NCI-H2107 treated with DMSO at 0.1 percent for 48 hours (cell line): Measurements from ENCODE around the gene MGAT3.
A peak's percentile ranks its signal among the peaks of the same experiment; 100 is the strongest.
"Not testable (repeated sequence)": the region's sequence is repeated elsewhere in the genome, so short reads cannot be mapped to it uniquely, and the experiment has no call there.

Experiments
- DNase-seq: peaks from one replicate; lab custom pipeline; 2025; ENCODE audit not compliant: unreplicated experiment; lab: John Stamatoyannopoulos, UW

The MGAT3 gene

DNA sequence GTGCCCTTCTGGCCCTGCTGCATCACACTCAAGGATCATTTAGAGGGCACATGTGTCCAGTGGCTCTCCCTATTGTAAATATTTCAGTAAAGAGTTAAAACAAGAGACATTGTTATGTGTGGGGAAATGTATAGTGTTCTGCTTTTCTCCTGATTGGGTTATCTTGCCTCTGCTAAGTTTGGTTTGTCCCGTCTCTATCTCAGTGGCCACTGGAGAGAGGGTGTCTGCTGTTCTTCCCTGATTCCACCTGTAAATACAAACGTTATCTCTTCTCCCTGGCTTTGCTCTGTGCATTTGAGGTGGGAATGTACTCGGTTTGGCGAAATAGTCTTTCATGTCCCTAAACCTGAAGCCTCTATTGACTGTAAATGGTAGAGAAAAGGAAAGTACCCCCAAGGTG is 51.6 kb downstream of the MGAT3 start:
- DNase-seq = no peak

DNA sequence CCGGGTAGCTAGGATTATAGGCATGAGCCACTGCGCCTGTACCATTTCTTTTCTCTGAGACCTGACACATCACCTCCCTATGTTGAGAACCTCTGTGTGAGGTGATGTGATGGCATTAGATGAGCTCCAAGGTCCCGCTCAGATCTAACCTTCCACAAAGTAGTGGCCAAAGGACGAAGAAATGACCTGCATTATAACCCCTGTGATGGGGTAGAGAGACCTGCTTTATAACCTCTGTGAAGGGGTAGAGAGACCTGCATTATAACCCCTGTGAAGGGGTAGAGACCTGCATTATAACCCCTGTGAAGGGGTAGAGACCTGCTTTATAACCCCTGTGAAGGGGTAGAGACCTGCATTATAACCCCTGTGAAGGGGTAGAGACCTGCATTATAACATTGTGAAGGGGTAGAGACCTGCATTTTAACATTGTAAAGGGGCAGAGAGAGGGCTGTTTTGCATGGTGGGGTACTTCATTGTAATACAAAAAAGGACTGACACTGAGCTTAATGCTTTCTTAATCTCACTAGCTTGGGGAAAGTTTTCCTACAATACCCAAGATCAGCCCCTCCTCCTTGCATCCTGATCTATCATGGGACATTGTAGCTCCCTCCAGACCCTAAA is 53.8 kb downstream of the MGAT3 start:
- no peak for DNase-seq

- DNase-seq = no peak
Measured at GRCh38 chr22:39511226-39511625, 54.4 kb downstream of the MGAT3 start.

DNA sequence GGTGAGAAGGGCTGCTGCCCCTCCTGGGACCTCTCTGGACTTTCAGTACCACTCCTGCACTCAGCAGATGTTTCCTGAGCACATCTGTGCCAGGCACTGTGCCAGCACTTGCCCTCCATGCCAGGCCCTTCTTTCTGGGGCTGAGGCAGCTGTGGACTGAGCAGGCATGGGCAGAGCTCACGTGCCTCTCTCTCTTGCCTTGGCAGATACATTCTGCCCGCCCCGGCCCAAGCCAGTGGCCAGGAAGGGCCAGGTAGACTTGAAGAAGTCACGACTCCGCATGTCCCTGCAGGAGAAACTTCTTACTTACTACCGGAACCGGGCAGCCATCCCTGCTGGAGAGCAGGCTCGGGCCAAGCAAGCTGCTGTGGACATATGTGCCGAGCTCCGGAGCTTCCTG is 55.2 kb downstream of the MGAT3 start:
- DNase-seq = no peak

GRCh38 chr22:39513791-39514190 is 57.0 kb downstream of the MGAT3 start:
- DNase-seq = no peak

GRCh38 chr22:39514373-39514973 is 57.7 kb downstream of the MGAT3 start:
- DNase-seq = no peak

DNA sequence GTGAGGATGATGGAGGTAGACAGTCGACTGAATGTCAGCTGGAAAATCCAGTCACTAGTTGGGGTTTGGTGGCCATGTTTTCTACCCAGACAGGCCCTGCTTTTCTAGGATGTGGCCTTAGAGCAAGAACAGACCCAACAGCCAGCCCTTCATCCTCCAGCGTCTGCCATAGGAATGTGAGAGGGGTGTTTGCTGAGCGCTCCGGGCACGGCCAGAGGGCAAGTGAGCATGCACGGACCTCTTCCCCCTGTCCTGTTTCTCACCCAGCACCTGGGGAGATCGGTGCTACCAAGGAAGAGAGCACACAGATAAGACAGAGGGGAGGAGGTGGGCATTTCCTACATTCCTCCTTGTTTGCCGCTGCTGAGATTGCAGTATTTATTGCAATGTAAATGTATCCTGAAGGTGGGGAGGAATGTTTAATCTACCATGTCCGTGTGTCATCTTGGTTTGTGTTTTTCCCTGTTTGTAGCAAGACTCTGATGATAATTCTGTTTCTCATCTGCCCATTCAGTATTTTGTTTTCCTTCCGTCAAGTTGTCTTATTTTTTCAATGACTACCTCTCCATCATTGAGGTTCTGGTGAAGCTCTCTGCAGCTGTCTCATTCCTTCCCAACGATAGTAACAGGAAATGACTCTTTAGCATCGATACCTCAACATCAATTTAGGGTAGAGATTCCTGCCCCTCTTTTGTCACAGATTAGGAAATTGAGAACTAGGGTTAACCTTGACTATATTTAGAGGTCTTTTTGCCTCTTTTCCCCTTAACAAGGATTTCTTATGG is 58.6 kb downstream of the MGAT3 start:
- no peak for DNase-seq

DNA sequence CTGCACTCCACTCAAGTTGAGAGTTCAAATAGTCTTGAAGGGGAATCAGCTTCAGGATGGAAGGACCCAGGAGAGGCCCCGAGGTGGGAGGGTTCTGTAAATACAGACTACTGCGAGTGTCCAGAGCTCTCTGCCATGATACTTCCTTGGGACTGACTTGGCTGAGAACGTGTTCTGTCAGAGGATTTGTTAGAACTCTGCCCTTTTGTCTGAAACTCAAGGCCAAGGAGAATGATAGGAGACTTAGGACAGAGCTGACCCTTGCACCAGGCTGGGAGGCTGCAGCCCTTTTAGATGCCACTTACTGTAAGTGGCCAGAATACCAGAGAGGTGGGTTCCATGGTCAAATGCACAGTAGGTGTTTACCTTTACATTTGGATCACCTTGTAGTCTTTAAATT is 60.7 kb downstream of the MGAT3 start:
- no peak for DNase-seq

DNA sequence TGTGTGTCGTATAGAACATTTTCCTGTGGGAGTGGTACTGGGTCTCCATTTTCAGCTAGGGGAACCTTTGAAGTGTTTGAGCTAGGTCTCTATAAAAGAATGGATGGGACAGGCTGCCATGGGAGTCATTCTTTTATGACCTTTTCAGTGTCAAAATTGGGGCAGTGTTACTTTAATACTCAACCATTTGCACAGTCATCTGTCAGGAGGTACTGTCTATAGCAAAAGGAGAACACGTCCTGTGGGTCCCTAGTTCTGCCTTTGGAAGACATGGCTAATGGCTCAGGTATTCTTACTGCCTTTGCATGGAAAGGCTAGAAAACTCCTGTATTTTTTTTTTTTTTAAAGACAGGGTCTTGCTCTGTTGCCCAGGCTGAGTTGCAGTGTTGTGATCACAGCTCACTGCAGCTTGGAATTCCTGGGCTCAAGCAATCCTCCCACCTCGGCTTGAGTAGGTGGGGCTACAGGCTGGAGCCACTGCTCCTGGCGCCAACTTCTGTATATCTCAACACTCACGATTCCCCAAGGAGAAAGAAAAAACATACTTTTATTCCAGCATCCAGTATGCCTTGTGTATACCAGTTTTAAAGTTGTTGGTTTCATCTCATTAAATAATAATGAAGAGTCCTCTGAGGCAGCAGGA is 61.5 kb downstream of the MGAT3 start:
- no peak for DNase-seq

- DNase-seq = no peak
Measured at GRCh38 chr22:39518996-39519680, 62.3 kb downstream of the MGAT3 start.

GRCh38 chr22:39519681-39520225 is 62.9 kb downstream of the MGAT3 start:
- peak; percentile 89 for DNase-seq

GRCh38 chr22:39520226-39521105 is 63.7 kb downstream of the MGAT3 start, which contains the start of gene ATF4:
ATF4 (plus strand) TSS chr22:39520562; CDS start chr22:39521446, 884 bp downstream.
- DNase-seq = no peak

DNA sequence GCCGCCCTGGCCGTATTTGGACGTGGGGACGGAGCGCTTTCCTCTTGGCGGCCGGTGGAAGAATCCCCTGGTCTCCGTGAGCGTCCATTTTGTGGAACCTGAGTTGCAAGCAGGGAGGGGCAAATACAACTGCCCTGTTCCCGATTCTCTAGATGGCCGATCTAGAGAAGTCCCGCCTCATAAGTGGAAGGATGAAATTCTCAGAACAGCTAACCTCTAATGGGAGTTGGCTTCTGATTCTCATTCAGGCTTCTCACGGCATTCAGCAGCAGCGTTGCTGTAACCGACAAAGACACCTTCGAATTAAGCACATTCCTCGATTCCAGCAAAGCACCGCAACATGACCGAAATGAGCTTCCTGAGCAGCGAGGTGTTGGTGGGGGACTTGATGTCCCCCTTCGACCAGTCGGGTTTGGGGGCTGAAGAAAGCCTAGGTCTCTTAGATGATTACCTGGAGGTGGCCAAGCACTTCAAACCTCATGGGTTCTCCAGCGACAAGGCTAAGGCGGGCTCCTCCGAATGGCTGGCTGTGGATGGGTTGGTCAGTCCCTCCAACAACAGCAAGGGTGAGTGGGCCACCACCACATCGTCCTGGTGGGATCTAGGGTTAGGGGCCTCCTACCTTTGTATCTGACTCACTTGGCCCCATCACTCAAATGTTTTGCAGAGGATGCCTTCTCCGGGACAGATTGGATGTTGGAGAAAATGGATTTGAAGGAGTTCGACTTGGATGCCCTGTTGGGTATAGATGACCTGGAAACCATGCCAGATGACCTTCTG is 64.5 kb downstream of the MGAT3 start:
- DNase-seq = not testable (repeated sequence)

DNA sequence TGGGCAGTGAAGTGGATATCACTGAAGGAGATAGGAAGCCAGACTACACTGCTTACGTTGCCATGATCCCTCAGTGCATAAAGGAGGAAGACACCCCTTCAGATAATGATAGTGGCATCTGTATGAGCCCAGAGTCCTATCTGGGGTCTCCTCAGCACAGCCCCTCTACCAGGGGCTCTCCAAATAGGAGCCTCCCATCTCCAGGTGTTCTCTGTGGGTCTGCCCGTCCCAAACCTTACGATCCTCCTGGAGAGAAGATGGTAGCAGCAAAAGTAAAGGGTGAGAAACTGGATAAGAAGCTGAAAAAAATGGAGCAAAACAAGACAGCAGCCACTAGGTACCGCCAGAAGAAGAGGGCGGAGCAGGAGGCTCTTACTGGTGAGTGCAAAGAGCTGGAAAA is 65.3 kb downstream of the MGAT3 start:
- not testable (repeated sequence) for DNase-seq

DNA sequence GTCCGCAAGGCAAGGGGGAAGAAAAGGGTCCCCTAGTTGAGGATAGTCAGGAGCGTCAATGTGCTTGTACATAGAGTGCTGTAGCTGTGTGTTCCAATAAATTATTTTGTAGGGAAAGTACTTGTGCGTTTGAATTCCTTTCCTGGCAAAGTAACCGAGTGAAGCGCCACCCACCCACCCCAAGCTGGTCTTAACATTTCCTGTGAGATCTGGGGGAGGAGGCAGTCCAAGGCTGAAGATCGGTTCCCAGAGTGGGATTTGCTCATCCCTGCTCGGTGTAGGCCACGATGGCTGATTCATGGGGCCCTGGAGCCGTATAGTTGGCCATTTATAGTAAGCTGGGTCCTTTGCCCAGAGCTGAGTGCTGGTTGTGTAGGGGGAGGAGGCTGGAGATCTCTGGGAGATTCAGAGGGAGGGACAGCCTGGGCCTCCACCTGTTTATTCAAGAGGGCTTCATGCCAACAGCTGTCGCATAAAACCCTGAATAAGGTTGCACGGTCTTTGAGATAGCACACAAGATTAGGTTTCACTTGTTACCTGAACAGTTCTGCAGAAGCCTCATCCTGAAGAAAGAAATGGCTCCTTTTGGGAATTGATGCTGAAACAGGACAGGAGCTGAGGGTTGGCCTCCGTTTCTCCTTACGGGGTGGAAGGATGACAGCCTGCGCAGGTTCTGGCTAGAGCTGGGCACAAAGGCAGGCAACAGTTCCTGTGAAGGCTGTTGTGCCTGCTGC is 65.9 kb downstream of the MGAT3 start:
- DNase-seq = peak; percentile 49

- DNase-seq = no peak
Measured at GRCh38 chr22:39524089-39524752, 67.4 kb downstream of the MGAT3 start.

DNA sequence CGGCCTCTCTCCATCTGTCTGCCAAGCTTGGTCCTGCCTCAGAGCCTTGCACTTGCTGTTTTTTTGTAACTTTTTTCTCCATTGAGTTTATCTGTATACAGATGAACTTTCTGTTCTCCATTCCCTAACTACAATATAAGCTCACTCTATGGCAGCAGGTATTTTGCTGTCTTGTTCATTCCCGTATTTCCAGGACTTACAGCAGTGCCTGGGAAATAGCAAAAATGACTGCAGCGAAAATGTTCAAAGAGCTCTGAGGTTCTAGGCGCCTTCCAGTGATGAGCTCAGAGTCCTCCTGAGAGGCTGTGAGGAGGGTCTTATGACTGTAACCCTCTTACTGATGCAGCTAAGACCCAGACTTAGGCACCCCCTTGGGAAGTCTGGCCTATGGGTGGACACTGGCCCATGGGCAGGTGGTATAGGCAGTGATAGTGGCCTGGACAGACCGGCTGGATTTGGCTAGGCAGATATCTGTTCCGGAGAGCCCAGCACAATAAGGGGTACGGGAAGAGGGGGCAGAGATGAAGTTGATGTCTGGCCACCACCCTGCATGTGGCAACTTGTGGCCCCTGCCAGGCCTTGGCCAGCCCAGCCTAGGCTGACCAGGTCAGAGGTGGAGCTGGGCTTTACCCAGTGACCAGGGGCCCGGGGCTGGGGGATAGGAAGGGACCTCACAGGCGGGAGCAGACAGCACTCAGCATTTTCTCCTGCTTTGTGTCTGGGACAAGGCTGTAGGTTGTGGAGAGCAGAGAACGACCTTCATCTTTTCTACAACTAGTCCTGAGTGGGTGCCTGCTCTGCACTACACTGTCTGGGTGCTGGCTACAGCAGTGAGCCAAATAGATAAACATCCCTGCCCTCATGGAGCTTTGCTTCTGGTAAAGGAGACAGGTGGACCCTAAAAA is 68.2 kb downstream of the MGAT3 start:
- DNase-seq = no peak
